NCI-H1417 treated with DMSO at 0.1 percent for 48 hours (cell line): Measurements from ENCODE around the gene EFCC1.

Source experiments
- DNase-seq: peaks from one replicate; lab custom pipeline; 2025; lab: John Stamatoyannopoulos, UW

The EFCC1 gene

GRCh38 chr3:129014793-129015345 is 13.8 kb downstream of the EFCC1 start:
- no peak for DNase-seq

DNA sequence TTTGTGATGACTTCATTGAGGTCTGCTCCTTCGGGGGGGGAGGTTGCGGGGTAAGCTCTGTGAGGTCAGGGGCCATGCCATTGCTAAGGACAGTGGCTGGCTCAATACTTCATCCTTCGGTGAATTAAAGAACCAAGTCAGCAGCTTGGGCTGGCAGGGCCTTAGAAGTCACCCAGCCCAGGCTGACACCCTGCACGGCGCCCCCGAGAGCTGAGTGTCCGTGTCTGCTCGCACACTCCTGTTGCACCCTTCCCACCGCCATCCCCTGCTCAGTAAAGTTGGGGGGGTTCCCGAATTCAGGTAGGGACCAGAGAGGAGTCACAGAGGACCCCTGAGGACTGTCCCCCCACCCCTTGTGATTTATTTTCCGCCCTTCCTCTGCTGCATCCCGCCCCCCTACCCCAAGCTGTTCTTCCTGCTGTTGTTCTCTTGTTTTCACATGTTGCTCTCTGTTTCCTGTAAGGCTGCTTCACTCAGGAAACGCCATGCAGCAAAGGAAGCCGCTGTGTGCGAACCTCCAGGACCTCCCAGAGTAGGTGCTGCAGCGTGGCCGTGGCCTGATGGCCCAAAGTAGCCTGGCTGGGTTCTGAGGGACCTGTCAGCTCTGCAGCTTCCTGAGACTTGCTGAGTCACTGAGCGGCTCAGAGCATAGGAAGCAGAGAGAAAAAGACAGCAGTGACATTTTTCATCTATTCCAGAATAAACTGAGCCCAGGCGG is 14.4 kb downstream of the EFCC1 start:
- no peak for DNase-seq

DNA sequence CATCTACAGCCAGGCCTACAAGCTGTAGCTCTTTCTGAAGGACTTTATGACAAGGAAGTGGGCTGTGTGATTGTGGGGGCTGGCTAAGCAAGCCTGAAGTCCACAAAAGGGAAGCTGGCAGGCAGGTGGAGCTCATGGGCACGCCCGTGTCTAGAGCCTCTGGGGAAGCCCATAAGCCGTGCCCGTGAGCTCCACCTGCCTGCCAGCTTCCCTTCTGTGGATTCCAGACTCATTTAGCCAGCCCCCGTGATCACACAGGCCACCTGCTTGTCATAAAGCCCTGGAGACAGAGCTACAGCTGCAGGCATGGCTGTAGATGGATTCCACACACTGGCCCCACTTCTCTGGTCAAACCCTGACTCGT is 15.2 kb downstream of the EFCC1 start:
- DNase-seq: no peak

DNA sequence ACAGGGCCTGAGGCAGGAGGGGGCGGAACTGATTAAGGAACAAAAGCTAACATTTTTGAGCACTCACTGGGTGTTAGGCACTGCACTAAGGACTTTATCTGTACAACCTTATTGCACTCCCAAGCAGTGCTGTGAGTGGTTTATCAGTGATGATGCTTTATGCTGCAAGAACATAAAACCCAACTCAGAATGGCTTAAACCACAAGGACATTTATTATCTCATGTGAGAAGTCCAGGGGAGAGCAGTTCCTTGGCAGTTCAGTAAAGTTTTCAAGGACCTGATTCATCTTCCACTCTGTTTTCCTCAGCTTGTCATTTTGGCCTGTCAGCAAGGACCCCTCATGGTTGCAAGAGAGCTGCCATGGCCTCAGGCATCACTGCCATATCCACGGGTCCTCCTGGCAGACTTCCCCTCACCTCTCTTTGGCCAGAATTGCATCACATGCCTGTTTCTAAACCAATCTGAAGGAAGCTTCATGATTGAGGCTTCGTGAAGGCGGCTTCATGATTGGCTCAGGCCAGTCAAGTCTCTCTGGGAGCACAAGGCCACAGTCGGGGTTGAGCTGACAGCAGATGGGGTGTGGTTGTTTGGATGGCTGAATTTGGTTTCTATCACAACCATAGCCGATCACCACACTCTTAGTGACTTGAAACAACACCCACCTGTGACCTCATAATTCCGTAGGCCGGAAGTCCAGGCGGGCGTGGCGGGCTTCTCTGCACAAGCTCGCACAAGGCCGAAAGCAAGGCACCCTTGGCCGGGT is 15.8 kb downstream of the EFCC1 start:
- DNase-seq: no peak

DNA sequence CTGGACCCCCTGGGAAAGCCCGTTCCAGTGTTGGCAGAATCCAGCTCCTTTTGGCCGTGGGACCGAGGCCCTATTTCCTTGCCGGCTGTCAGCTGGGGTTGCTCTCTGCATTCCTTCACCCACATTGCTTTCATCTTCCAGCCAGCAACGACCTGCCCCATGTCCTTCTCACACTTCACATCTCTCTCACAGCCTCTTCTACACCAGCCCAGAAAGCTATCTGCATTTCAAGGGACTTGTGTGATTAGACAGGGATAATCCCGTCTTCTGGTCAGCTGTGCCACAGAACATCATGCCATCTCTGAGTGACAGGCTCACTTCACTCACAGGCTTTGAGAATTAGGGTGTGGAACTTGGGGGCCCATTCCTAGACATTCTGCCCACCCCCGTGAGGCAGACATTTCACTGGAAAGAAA is 16.4 kb downstream of the EFCC1 start:
- DNase-seq: no peak

DNA sequence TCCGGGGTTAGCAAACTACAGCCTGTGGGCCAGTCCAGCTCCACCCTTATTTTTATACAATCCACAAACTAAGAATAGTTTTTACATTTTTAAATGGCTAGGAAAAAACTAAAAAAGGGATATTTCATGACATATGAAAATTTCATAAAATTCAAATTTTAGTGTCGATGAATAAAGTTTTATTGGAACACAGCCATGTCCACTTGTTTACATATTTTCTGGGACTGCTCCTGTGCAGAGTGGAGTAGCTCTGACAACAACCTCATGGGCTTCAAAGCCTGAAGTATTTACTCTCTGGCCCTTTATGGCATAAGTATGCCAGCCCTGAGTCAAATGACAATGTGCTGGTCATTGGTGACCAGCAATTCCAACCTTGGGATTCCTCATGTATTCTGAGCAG is 17.2 kb downstream of the EFCC1 start:
- no peak for DNase-seq

GRCh38 chr3:129018751-129019150 is 17.6 kb downstream of the EFCC1 start:
- no peak for DNase-seq

DNA sequence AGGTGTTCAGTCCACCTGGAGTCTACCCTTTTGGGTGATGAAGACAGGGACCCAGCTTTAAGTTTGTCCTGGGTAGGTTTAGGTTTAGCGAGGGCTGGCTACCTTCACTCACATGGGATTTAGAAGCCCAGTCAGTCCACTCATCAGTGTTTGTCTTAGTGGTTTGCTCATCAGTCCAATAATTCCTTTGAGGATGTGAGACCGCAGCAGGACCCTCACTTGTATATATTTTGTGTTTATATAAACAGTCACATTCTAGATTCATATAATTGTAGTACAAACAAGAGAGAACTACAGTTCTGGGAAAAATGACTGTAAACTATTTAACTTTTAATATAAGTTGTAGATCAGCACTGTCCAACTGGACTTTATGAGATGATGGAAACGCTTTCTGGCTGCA is 18.2 kb downstream of the EFCC1 start:
- no peak for DNase-seq

- no peak for DNase-seq
These were observed 19.6 kb downstream of the EFCC1 start for GRCh38 chr3:129020691-129021090.

- no peak for DNase-seq
These were observed 20.0 kb downstream of the EFCC1 start for GRCh38 chr3:129021140-129021551.

- no peak for DNase-seq
These were observed 21.3 kb downstream of the EFCC1 start for GRCh38 chr3:129022114-129023007.

DNA sequence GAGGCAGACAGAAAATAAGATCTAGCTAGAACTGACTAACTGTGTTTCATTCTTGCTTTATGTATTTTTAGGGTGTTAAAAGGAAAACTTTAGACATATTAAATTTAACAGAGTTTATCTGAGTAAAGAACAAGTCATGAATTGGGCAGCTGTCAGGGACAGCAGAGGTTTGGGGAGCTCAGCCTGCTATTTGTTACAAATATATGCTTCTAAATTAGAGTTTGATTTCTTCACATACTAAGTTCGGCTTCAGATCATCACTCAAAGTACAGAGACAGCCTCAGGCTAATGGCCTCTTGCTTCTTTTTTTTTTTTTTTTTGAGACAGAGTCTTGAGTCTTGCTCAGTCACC is 21.9 kb downstream of the EFCC1 start:
- DNase-seq: no peak

- DNase-seq: no peak
These were observed 22.8 kb downstream of the EFCC1 start for GRCh38 chr3:129023909-129024308.

DNA sequence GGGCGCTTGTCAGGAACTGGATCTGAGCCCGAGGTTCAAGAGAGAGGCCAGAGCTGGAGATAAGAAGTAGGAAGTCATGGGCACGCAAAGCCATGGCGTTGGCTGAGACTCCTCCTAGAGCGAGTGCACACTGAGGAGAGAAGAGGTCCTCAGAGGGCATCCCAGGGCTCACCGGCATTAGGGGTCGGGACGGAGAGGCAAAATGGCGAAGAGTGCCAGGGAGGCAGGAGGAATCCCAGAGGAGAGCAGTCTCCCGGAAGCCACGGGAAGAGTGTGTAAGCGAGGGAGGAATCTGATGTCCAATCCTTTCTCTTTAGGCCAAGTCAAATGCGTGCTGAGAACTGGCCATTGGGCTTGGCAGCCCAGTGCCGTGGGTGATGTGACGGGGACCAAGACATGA is 24.0 kb downstream of the EFCC1 start:
- DNase-seq: no peak

GRCh38 chr3:129025691-129026435 is 24.8 kb downstream of the EFCC1 start:
- DNase-seq: no peak

DNA sequence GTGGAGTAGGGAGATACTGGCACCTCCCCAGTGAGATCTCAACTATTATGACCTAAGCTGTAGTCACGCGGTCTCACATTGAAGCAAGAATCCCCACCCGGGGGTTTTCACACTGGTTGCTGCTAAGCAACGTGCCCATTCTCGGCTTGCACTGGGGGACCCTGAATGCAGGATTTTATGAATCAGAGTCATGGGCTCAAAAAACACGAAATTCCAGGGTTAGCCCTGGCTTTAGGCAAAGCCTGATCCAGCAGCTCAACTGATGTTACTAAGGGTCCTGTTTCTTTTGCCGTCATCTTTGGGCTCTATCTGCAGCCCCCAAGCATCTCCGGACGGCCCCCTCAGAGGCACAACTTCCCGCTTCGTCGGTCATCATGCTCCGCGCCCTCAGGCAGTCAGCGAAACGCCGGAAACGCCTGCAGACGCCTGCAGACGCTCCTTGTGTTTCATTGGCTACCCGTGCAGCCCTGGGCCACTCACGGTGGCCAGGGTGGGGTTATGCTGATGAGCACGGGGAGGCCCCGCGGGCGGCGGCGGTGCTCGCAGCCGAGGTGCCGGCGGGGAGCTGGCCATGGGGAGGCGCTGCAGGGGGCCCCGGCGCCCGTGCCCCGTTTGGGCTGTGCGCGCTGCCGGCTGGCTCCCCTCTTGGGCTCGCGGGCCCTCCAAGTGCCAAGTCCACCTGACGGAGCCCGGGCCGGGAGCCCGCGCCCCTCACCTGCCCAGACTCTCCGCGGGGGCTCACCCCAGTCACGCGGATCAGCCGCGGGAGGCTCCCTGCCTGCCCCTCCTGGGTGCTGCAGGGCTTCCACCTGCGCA is 25.8 kb downstream of the EFCC1 start:
- DNase-seq: peak; percentile 91

DNA sequence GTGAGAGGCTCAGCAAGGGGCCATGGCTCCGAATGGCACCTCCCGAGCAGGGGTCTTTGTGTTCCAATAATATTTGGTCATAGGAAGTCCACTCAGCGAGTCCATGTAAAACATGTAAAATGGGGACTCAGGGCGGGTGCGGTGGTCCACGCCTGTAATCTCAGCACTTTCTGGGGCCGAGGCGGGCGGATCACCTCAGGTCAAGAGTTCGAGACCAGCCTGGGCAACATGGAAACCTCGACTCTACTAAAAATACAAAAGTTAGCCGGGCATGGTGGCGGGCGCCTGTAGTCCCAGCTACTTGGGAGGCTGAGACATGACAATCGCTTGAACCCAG is 26.4 kb downstream of the EFCC1 start:
- DNase-seq: no peak

GRCh38 chr3:129028866-129029265 is 27.8 kb downstream of the EFCC1 start:
- DNase-seq: no peak

- DNase-seq: no peak
These were observed 29.5 kb downstream of the EFCC1 start for GRCh38 chr3:129030611-129031010.

DNA sequence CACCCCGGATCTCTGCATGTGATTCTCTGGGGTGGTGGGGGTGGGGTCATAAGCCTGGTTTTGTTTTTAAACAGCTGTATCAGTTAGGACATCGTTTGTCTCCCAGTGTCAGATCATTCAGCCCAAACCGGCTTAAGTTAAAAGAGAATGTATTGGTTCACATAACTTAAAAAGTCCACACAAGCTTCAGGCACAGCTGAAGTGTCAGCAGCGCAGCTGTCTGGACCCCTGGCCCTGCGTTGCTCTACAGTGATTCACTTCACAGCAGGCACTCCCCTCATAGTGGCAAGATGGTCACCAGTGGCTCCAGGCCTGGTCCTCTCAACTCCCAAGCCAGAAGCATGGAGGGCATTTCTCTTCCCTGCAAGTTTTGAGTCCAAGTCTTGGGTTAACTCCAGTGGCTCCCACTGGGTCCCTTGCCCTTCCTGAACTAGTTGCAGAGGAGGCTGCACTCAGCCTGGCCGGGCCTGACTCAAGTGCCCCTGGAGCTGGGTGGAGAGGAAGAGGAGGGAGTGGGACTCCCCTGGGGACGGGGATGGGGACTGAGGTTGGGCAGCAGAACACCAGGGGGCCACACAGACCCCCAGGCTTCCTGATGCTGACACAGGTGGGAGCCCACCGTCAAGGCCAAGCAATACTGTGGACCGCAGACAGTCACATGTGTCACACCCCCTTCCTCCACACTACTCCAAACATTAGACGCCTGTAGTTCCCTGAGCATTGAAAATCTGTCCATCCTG is 30.5 kb downstream of the EFCC1 start:
- no peak for DNase-seq
